H1 (cell line): Measurements from ENCODE around the gene GOSR1. TPM values are rescaled to one million over a fixed set of nuclear protein-coding genes. Genes with fewer than 3 reads are reported as not detected.

Experiments
- CTCF ChIA-PET: fragments of 300-600 bp; sonication (Branson Sonifier 250); formaldehyde crosslinking; loops from one replicate; lab custom pipeline; 2021; ENCODE audit not compliant: partially characterized antibody; lab: Charles Lee
- POLR2A ChIA-PET: fragments of 300-600 bp; sonication (Branson Sonifier 250); formaldehyde crosslinking; loops from one replicate; lab custom pipeline; 2021; ENCODE audit warnings: inconsistent platforms; ENCODE audit not compliant: partially characterized antibody; lab: Charles Lee
- DNase-seq, 2 experiments: peaks; one replicate each; pipeline versions ENCODE4 v3.0.0 to v3.0.0-alpha.2; 2010 to 2022; ENCODE audit warnings: low spot score in 2 of 2, low read depth in 1 of 2, mixed read lengths in 1 of 2
- FAIRE-seq: peaks from 2 replicates; lab custom pipeline; 2011; peaks lifted over from hg19 to GRCh38; lab: Jason Lieb, UNC
- H2AFZ ChIP-seq: 2 replicates; pipeline ENCODE4 v1.8.1; 2012; ENCODE audit warnings: low read length, inconsistent platforms
- H2AK5ac ChIP-seq: 2 replicates; pipeline ENCODE4 v1.6.1; 2013; ENCODE audit warnings: low read depth, low read length
- H2BK120ac ChIP-seq: replicated peaks from 2 replicates; pipeline ENCODE3; 2013; ENCODE audit warnings: low read depth, low read length, inconsistent platforms
- H2BK12ac ChIP-seq: 2 replicates; pipeline ENCODE4 v1.6.1; 2013; ENCODE audit warnings: low read depth, low read length
- H2BK15ac ChIP-seq: 2 replicates; pipeline ENCODE4 v1.6.1; 2013; ENCODE audit warnings: low read length
- H2BK20ac ChIP-seq: 2 replicates; pipeline ENCODE4 v1.6.1; 2013; ENCODE audit warnings: low read length
- H2BK5ac ChIP-seq: 2 replicates; pipeline ENCODE4 v1.6.1; 2013; ENCODE audit warnings: low read depth, low read length
- H3K14ac ChIP-seq: 2 replicates; pipeline ENCODE4 v1.6.1; 2013; ENCODE audit warnings: inconsistent platforms; ENCODE audit not compliant: insufficient read length
- H3K18ac ChIP-seq: 2 replicates; pipeline ENCODE4 v1.6.1; 2013; ENCODE audit warnings: low read length; ENCODE audit errors: extremely low read depth
- H3K23ac ChIP-seq: 2 replicates; pipeline ENCODE4 v1.6.1; 2013; ENCODE audit warnings: inconsistent platforms; ENCODE audit not compliant: insufficient read length
- H3K23me2 ChIP-seq: 2 replicates; pipeline ENCODE4 v1.6.1; 2013; ENCODE audit warnings: low read depth, low read length
- H3K27ac ChIP-seq: 2 replicates; pipeline ENCODE4 v1.6.1; 2011; ENCODE audit warnings: low read depth, low read length, inconsistent platforms
- H3K27me3 ChIP-seq, 4 experiments: replicated peaks in 1 of 4; 1 replicate in 1 of 4; 2 replicates in 3 of 4; pipeline versions ENCODE4 v1.6.1 to v1.8.1; 2011 to 2013; ENCODE audit warnings: low read length in 3 of 4, mild to moderate bottlenecking in 3 of 4, inconsistent platforms in 2 of 4, mixed read lengths in 2 of 4, moderate library complexity in 1 of 4; ENCODE audit not compliant: control insufficient read depth in 3 of 4, insufficient read depth in 3 of 4; ENCODE audit errors: extremely low read depth in 1 of 4
- H3K36me3 ChIP-seq, 4 experiments: 2 replicates each; pipeline versions ENCODE4 v1.6.1 to v1.8.1; 2011 to 2013; ENCODE audit warnings: mild to moderate bottlenecking in 4 of 4, low read length in 3 of 4, moderate library complexity in 2 of 4, control low read depth in 1 of 4, inconsistent platforms in 1 of 4; ENCODE audit not compliant: insufficient read depth in 4 of 4, control insufficient read depth in 2 of 4
- H3K4ac ChIP-seq: replicated peaks from 2 replicates; pipeline ENCODE3; 2013; ENCODE audit warnings: low read length, low read depth, mixed read lengths, inconsistent platforms; ENCODE audit not compliant: insufficient read length
- H3K4me1 ChIP-seq, 4 experiments: replicated peaks in 1 of 4; 1 replicate in 1 of 4; 2 replicates in 3 of 4; pipeline versions ENCODE4 v1.6.1 to v1.8.1; 2011 to 2013; ENCODE audit warnings: low read length in 3 of 4, inconsistent platforms in 2 of 4, mixed read lengths in 1 of 4; ENCODE audit not compliant: insufficient read depth in 4 of 4, control insufficient read depth in 3 of 4
- H3K4me2 ChIP-seq, 2 experiments: 2 replicates each; pipeline versions ENCODE4 v1.6.1 to v1.8.1; 2011 to 2013; ENCODE audit warnings: low read depth in 2 of 2, low read length in 2 of 2, control low read depth in 1 of 2, inconsistent platforms in 1 of 2, mild to moderate bottlenecking in 1 of 2; ENCODE audit not compliant: insufficient read depth in 1 of 2
- H3K4me3 ChIP-seq, 4 experiments: fragments of 200-600, 300-600 bp in 1 of 4; sonication (generic), shearing (Covaris generic), sonication (Bioruptor Twin) in 1 of 4; 2 replicates each; pipeline versions ENCODE4 v1.5.1 to v1.8.1; 2011 to 2016; ENCODE audit warnings: low read length in 4 of 4, low read depth in 3 of 4, control low read depth in 2 of 4, inconsistent platforms in 2 of 4, mild to moderate bottlenecking in 2 of 4, mixed read lengths in 1 of 4, moderate library complexity in 1 of 4; ENCODE audit not compliant: insufficient read depth in 2 of 4; ENCODE audit errors: extremely low read depth in 1 of 4
- H3K56ac ChIP-seq: replicated peaks from 2 replicates; pipeline ENCODE3; 2013; ENCODE audit warnings: low read depth, mild to moderate bottlenecking, mixed read lengths, low read length, inconsistent platforms; ENCODE audit not compliant: insufficient read length
- H3K79me1 ChIP-seq: 2 replicates; pipeline ENCODE4 v1.6.1; 2013; ENCODE audit warnings: low read depth, low read length, control low read depth
- H3K79me2 ChIP-seq, 2 experiments: 2 replicates each; pipeline versions ENCODE4 v1.6.1 to v1.8.1; 2012 to 2013; ENCODE audit warnings: low read length in 2 of 2, mild to moderate bottlenecking in 2 of 2, inconsistent platforms in 1 of 2; ENCODE audit not compliant: insufficient read depth in 2 of 2, control insufficient read depth in 1 of 2
- H3K9ac ChIP-seq, 4 experiments: replicated peaks in 1 of 4; 1 replicate in 1 of 4; 2 replicates in 3 of 4; pipeline versions ENCODE4 v1.6.1 to v1.8.1; 2011 to 2013; ENCODE audit warnings: low read depth in 3 of 4, low read length in 3 of 4, control low read depth in 2 of 4, mild to moderate bottlenecking in 2 of 4, moderate library complexity in 2 of 4, inconsistent platforms in 1 of 4; ENCODE audit errors: extremely low read depth in 1 of 4
- H3K9me3 ChIP-seq, 2 experiments: 2 replicates each; pipeline versions ENCODE4 v1.6.1 to v1.8.1; 2012 to 2013; ENCODE audit warnings: mild to moderate bottlenecking in 2 of 2, moderate library complexity in 2 of 2, control low read depth in 1 of 2, inconsistent platforms in 1 of 2, low read depth in 1 of 2, low read length in 1 of 2, mixed read lengths in 1 of 2; ENCODE audit not compliant: insufficient read depth in 2 of 2
- H4K20me1 ChIP-seq, 2 experiments: replicated peaks in 1 of 2; 2 replicates each; pipeline versions ENCODE3 to v1.8.1; 2011 to 2013; ENCODE audit warnings: inconsistent platforms in 2 of 2, low read length in 2 of 2, mild to moderate bottlenecking in 1 of 2; ENCODE audit not compliant: insufficient read depth in 2 of 2, control insufficient read depth in 1 of 2
- H4K5ac ChIP-seq: 2 replicates; pipeline ENCODE4 v1.6.1; 2013; ENCODE audit warnings: low read length, low read depth, mixed read lengths, inconsistent platforms; ENCODE audit not compliant: insufficient read length
- H4K8ac ChIP-seq: 2 replicates; pipeline ENCODE4 v1.8.0; 2013; ENCODE audit warnings: mild to moderate bottlenecking, moderate library complexity, low read length, inconsistent platforms; ENCODE audit not compliant: insufficient read depth; ENCODE audit errors: extremely low read depth
- H4K91ac ChIP-seq: replicated peaks from 2 replicates; pipeline ENCODE3; 2013; ENCODE audit warnings: low read length, mixed read lengths, inconsistent platforms; ENCODE audit not compliant: insufficient read length
- ASH2L ChIP-seq: fragments of 200-600, 300-600 bp; sonication (generic); IDR thresholded peaks from one replicate; pipeline ENCODE4 v1.7.1; 2017; ENCODE audit warnings: low read length
- EP300 ChIP-seq, 2 experiments: IDR thresholded peaks; 1 replicate in 1 of 2; 2 replicates in 1 of 2; pipeline ENCODE4 v1.6.1; 2011 to 2012; ENCODE audit warnings: low read depth in 2 of 2, low read length in 2 of 2, mild to moderate bottlenecking in 2 of 2, borderline replicate concordance in 1 of 2, inconsistent platforms in 1 of 2, moderate library complexity in 1 of 2
- FOSL1 ChIP-seq: IDR thresholded peaks from 2 replicates; pipeline ENCODE4 v1.6.1; 2011; ENCODE audit warnings: mild to moderate bottlenecking, low read depth, low read length, moderate library complexity; ENCODE audit not compliant: insufficient read depth
- RAD21 ChIP-seq, 2 experiments: IDR thresholded peaks in 1 of 2; conservative IDR thresholded peaks in 1 of 2; 2 replicates each; pipeline ENCODE4 v1.6.1; 2011; ENCODE audit warnings: low read depth in 2 of 2, low read length in 2 of 2, improper control_type of control experiment in 1 of 2, inconsistent platforms in 1 of 2, mild to moderate bottlenecking in 1 of 2, moderate library complexity in 1 of 2
- RXRA ChIP-seq: IDR thresholded peaks from 2 replicates; pipeline ENCODE4 v1.6.1; 2011; ENCODE audit warnings: low read depth, mild to moderate bottlenecking, low read length, moderate library complexity; ENCODE audit not compliant: insufficient read depth
- TAF7 ChIP-seq: optimal IDR thresholded peaks from 2 replicates; pipeline ENCODE3; 2011; ENCODE audit warnings: low read depth, mild to moderate bottlenecking, inconsistent platforms, low read length, moderate library complexity, borderline replicate concordance
- whole genome bisulfite sequencing, 2 experiments: shearing (Covaris generic) in 1 of 2; methylation state at CpG; one replicate each; pipeline versions ENCODE4 v1.1.6 to v1.1.7; 2013 to 2015; ENCODE audit warnings: low lambda C conversion rate in 2 of 2, mixed read lengths in 2 of 2, inconsistent platforms in 1 of 2, low coverage in 1 of 2, missing lambda C conversion rate in 1 of 2; ENCODE audit not compliant: insufficient replicate concordance in 2 of 2, insufficient coverage in 1 of 2, insufficient read length in 1 of 2; ENCODE audit errors: extremely low coverage in 1 of 2, missing lambda C conversion rate in 1 of 2; 5-methylcytosine and 5-hydroxymethylcytosine counted together
- polyA plus RNA-seq, 7 experiments: library from polyadenylated mRNA; depleted of rRNA in 3 of 7; stranded (reverse) in 5 of 7; unstranded in 2 of 7; fragments of >200 nt in 5 of 7; fragments of 200-250 nt in 2 of 7; gene quantifications; 1 replicate in 5 of 7; 2 replicates in 1 of 7; 4 replicates in 1 of 7; pipeline versions ENCODE4 v1.2.1 to v1.2.3, GENCODE V29; 2011 to 2013; ENCODE audit warnings: missing spikeins in 2 of 7, mixed read lengths in 2 of 7
- total RNA-seq: library from RNA; stranded (reverse); fragmentation: NEBNext Ultra II Directional; extraction: Animal tissue kit (Norgen Biotek cat#: 25700); gene quantifications from 2 replicates; pipeline ENCODE4 v1.2.1, GENCODE V29; 2021
- TF ChIP-seq, protein P1 (sequence below): IDR thresholded peaks from 2 replicates; pipeline ENCODE4 v1.6.1; 2011; ENCODE audit warnings: low read length, improper control_type of control experiment
- TF ChIP-seq, protein P2 (sequence below), 3 experiments: IDR thresholded peaks; 1 replicate in 2 of 3; 2 replicates in 1 of 3; pipeline versions ENCODE4 v1.5.1 to v1.6.1; 2011; ENCODE audit warnings: low read length in 3 of 3, mild to moderate bottlenecking in 3 of 3, inconsistent platforms in 2 of 3, low read depth in 1 of 3, moderate library complexity in 1 of 3; ENCODE audit not compliant: insufficient read depth in 1 of 3; ENCODE audit errors: control extremely low read depth in 1 of 3

The GOSR1 gene
- total and polyA plus RNA-seq, 2 of the 8 experiments (the other 6 are each of a cell fraction or from before 2014, with no cell fraction given): 9.2 to 43.3 TPM

DNA sequence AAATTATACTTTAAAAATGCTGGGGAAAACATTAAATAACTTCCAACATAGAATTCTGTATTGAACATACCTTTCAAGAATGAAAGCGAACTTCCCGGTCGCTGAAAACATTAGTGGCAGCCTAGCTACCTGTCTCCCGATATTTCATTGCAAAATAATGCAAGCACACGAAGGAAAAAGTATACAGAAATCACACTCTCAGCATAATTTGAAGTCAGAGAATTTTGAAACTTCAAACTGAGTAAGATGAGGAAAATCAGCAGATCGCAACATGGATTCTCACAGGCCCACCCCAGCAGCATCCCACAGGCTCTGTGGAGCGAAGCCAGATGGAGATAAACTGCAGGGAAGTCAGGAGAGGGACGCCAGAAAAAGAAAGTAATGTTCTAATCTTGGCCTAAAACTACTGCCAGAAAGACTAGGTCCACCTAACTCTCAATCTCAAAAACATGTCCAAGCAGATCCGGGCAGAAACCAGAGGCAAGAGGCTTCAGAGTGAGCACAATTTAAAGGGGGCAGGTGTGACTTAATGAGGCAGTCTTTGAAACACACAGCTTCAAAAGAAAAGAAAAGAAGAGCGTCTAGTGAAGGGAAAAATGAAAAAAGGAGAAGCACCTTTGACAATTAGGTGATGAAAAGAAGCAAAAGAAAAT is 4.8 kb upstream of the GOSR1 start:
- H2BK120ac ChIP-seq: no peak overlapping the region
- CTCF ChIA-PET: no interaction called here
- POLR2A ChIA-PET: no interaction called here
- H2BK12ac ChIP-seq: no peak overlapping the region
- no peak overlapping the region for H3K4ac ChIP-seq
- no peak overlapping the region for H2BK20ac ChIP-seq
- H3K27me3 ChIP-seq: peaks cover 0 to 1% (median 0%) of the 10 kb centered on the region in 4 experiments; a peak in 2 of 7 replicates
- FAIRE-seq: no peak
- no peak overlapping the region for H3K9ac ChIP-seq
- H3K4me2 ChIP-seq: no peak overlapping the region
- no peak overlapping the region for H2BK5ac ChIP-seq
- no peak overlapping the region for H3K14ac ChIP-seq
- no peak overlapping the region for H4K8ac ChIP-seq
- H3K36me3 ChIP-seq: no peaks in the 10 kb centered on the region
- no peak for DNase-seq
- H3K9me3 ChIP-seq: no peaks in the 10 kb centered on the region
- no peak overlapping the region for H4K5ac ChIP-seq
- H3K79me1 ChIP-seq: no peaks in the 10 kb centered on the region
- H4K20me1 ChIP-seq: no peaks in the 10 kb centered on the region
- WGBS, 2 experiments: 81% methylated on average over 10 of the region's 10 CpGs; no CpG with 5 or more reads in 1 of the 2 experiments
- peaks cover 3% of the 10 kb centered on the region; the same call in 1 of the 2 replicates for H3K23me2 ChIP-seq
- no peak overlapping the region for H3K18ac ChIP-seq
- H4K91ac ChIP-seq: no peak overlapping the region
- no peak overlapping the region for H2AK5ac ChIP-seq
- H3K27ac ChIP-seq: no peak overlapping the region
- H2BK15ac ChIP-seq: no peak overlapping the region
- H3K56ac ChIP-seq: no peak overlapping the region
- H3K23ac ChIP-seq: no peak overlapping the region
- no peaks in the 10 kb centered on the region for H3K79me2 ChIP-seq
- H3K4me3 ChIP-seq: no peak overlapping the region
- H3K4me1 ChIP-seq: peaks cover 0 to 3% (median 0%) of the 10 kb centered on the region in 4 experiments; a peak in 1 of 7 replicates
- peak overlapping the region; percentile 57; the same call in 1 of the 2 replicates for H2AFZ ChIP-seq
- TF ChIP-seq, protein P1, sequence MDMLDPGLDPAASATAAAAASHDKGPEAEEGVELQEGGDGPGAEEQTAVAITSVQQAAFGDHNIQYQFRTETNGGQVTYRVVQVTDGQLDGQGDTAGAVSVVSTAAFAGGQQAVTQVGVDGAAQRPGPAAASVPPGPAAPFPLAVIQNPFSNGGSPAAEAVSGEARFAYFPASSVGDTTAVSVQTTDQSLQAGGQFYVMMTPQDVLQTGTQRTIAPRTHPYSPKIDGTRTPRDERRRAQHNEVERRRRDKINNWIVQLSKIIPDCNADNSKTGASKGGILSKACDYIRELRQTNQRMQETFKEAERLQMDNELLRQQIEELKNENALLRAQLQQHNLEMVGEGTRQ: no peak
- TF ChIP-seq FOSL1: no peak
- TF ChIP-seq ASH2L: no peak
- TF ChIP-seq, protein P2, sequence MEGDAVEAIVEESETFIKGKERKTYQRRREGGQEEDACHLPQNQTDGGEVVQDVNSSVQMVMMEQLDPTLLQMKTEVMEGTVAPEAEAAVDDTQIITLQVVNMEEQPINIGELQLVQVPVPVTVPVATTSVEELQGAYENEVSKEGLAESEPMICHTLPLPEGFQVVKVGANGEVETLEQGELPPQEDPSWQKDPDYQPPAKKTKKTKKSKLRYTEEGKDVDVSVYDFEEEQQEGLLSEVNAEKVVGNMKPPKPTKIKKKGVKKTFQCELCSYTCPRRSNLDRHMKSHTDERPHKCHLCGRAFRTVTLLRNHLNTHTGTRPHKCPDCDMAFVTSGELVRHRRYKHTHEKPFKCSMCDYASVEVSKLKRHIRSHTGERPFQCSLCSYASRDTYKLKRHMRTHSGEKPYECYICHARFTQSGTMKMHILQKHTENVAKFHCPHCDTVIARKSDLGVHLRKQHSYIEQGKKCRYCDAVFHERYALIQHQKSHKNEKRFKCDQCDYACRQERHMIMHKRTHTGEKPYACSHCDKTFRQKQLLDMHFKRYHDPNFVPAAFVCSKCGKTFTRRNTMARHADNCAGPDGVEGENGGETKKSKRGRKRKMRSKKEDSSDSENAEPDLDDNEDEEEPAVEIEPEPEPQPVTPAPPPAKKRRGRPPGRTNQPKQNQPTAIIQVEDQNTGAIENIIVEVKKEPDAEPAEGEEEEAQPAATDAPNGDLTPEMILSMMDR (IDR thresholded peaks at IDR 0.05; ENCODE audit: control extremely low read depth in 1 of 3, insufficient read depth in 1 of 3, low read depth in 1 of 3, low read length in 3 of 3): no peak
- TF ChIP-seq RXRA: no peak
- no peak for TF ChIP-seq RAD21 (IDR thresholded peaks at IDR 0.05 in 1 of 2, conservative IDR thresholded peaks at IDR 0.05 in 1 of 2; ENCODE audit: low read depth in 2 of 2, low read length in 2 of 2)
- TF ChIP-seq TAF7: no peak
- TF ChIP-seq EP300 (IDR thresholded peaks at IDR 0.05; ENCODE audit: borderline replicate concordance in 1 of 2, low read depth in 2 of 2, low read length in 2 of 2): no peak
